ENCODE results near the gene CAMK4. TPM values are rescaled to one million over a fixed set of nuclear protein-coding genes. Genes with fewer than 3 reads are reported as not detected.
A peak's percentile ranks its signal among the peaks of the same experiment; 100 is the strongest.

CAMK4 gene
- 167 TPM for total RNA-seq
- polyA plus RNA-seq, result 100 to 1,000 TPM in 2 of 4 donors, 10 to 100 TPM in 2; 85.3 to 125 (median 96.2) TPM

GRCh38 chr5:111223787-111224560, at the start of gene CAMK4:
TSS of gene CAMK4 (plus strand) at chr5:111224384. CDS start at chr5:111224484, 100 bp downstream.
- H3K4me1 Mint-ChIP-seq, result peaks cover 27 to 34% (median 30%) of the 10 kb centered on the region in 4 donors
- peak within 1 kb of the TSS; percentile 87 for H3K27ac ChIP-seq (ENCODE audit: insufficient read depth, low read length, poor library complexity, severe bottlenecking)
- no peaks in the 10 kb centered on the region for H3K27me3 Mint-ChIP-seq
- peaks cover 5% of the 10 kb centered on the region for H3K36me3 Mint-ChIP-seq
- DNase-seq (peak; percentile 82 to 87 (median 83)), ATAC-seq (ENCODE audit: low read depth in 2 of 2) (peak; percentile 79 to 84)
- H3K36me3 ChIP-seq (ENCODE audit: control insufficient read depth, insufficient read depth, low read length), result no peaks in the 10 kb centered on the region
- H3K4me3 Mint-ChIP-seq, result peak within 1 kb of the TSS; percentile 93 to 100 (median 98)
- no peaks in the 10 kb centered on the region for H3K27me3 ChIP-seq (ENCODE audit: control insufficient read depth, insufficient read depth, low read length)
- peaks cover 0 to 2% (median 0%) of the 10 kb centered on the region in 7 donors for H3K9me3 Mint-ChIP-seq
- H3K9me3 ChIP-seq (ENCODE audit: control insufficient read depth in 2 of 2, low read length in 2 of 2), result no peaks in the 10 kb centered on the region
- peak within 1 kb of the TSS; percentile 91 to 100 (median 96) for H3K27ac Mint-ChIP-seq
- H3K4me3 ChIP-seq (ENCODE audit: low read depth, low read length), result peak within 1 kb of the TSS; percentile 98
- H3K4me1 ChIP-seq (ENCODE audit: control insufficient read depth, insufficient read depth, low read length, poor library complexity, severe bottlenecking), result peaks cover 45% of the 10 kb centered on the region

GRCh38 chr5:111183064-111183463, 41.1 kb upstream of the CAMK4 start:
- H3K27ac ChIP-seq (ENCODE audit: insufficient read depth, low read length, poor library complexity, severe bottlenecking), result no peak overlapping the region
- no peaks in the 10 kb centered on the region for H3K27me3 ChIP-seq (ENCODE audit: control insufficient read depth, insufficient read depth, low read length)
- H3K27ac Mint-ChIP-seq, result peak overlapping the region in 1 of 3 donors; percentile 67
- no peaks in the 10 kb centered on the region for H3K36me3 Mint-ChIP-seq
- no peak overlapping the region for H3K4me3 Mint-ChIP-seq
- no peak overlapping the region for H3K4me3 ChIP-seq (ENCODE audit: low read depth, low read length)
- H3K4me1 ChIP-seq (ENCODE audit: control insufficient read depth, insufficient read depth, low read length, poor library complexity, severe bottlenecking), result no peaks in the 10 kb centered on the region
- peaks cover 33% of the 10 kb centered on the region for H3K27me3 Mint-ChIP-seq
- no peaks in the 10 kb centered on the region for H3K36me3 ChIP-seq (ENCODE audit: control insufficient read depth, insufficient read depth, low read length)
- ATAC-seq (ENCODE audit: low read depth in 2 of 2), result no peak
- no peaks in the 10 kb centered on the region for H3K9me3 ChIP-seq (ENCODE audit: control insufficient read depth in 2 of 2, low read length in 2 of 2)
- peaks cover 0 to 2% (median 0%) of the 10 kb centered on the region in 4 donors for H3K4me1 Mint-ChIP-seq
- DNase-seq, result no peak
- peaks cover 0 to 3% (median 0%) of the 10 kb centered on the region in 7 donors for H3K9me3 Mint-ChIP-seq

GRCh38 chr5:111187079-111187478, 37.1 kb upstream of the CAMK4 start:
- H3K27ac Mint-ChIP-seq, result no peak overlapping the region
- DNase-seq (no peak), ATAC-seq (ENCODE audit: low read depth in 2 of 2) (no peak)
- Histone ChIP-seq H3K4me3 (ENCODE audit: low read depth, low read length) (no peak overlapping the region), H3K36me3 (ENCODE audit: control insufficient read depth, insufficient read depth, low read length) (no peaks in the 10 kb centered on the region), H3K27me3 (ENCODE audit: control insufficient read depth, insufficient read depth, low read length) (no peaks in the 10 kb centered on the region), H3K4me1 (ENCODE audit: control insufficient read depth, insufficient read depth, low read length, poor library complexity, severe bottlenecking) (no peaks in the 10 kb centered on the region), H3K9me3 (ENCODE audit: control insufficient read depth in 2 of 2, low read length in 2 of 2) (no peaks in the 10 kb centered on the region), H3K27ac (ENCODE audit: insufficient read depth, low read length, poor library complexity, severe bottlenecking) (no peak overlapping the region)
- no peaks in the 10 kb centered on the region for H3K36me3 Mint-ChIP-seq
- no peak overlapping the region for H3K4me3 Mint-ChIP-seq
- peaks cover 41% of the 10 kb centered on the region for H3K27me3 Mint-ChIP-seq
- H3K4me1 Mint-ChIP-seq, result peaks cover 0 to 2% (median 0%) of the 10 kb centered on the region in 4 donors
- peaks cover 0 to 2% (median 0%) of the 10 kb centered on the region in 7 donors for H3K9me3 Mint-ChIP-seq

- no peak for DNase-seq
- H3K4me3 ChIP-seq (ENCODE audit: low read depth, low read length), result no peak overlapping the region
These were observed 30.1 kb upstream of the CAMK4 start for GRCh38 chr5:111194053-111194452.

GRCh38 chr5:111194925-111195324, 29.3 kb upstream of the CAMK4 start:
- Histone ChIP-seq H3K27me3 (ENCODE audit: control insufficient read depth, insufficient read depth, low read length) (peaks cover 10% of the 10 kb centered on the region), H3K4me3 (ENCODE audit: low read depth, low read length) (no peak overlapping the region), H3K4me1 (ENCODE audit: control insufficient read depth, insufficient read depth, low read length, poor library complexity, severe bottlenecking) (no peaks in the 10 kb centered on the region), H3K36me3 (ENCODE audit: control insufficient read depth, insufficient read depth, low read length) (no peaks in the 10 kb centered on the region), H3K9me3 (ENCODE audit: control insufficient read depth in 2 of 2, low read length in 2 of 2) (no peaks in the 10 kb centered on the region), H3K27ac (ENCODE audit: insufficient read depth, low read length, poor library complexity, severe bottlenecking) (no peak overlapping the region)
- Mint-ChIP-seq H3K27me3 (peaks cover 48% of the 10 kb centered on the region), H3K4me3 (no peak overlapping the region), H3K27ac (no peak overlapping the region), H3K9me3 (no peaks in the 10 kb centered on the region), H3K4me1 (peaks cover 0 to 5% (median 0%) of the 10 kb centered on the region in 4 donors), H3K36me3 (no peaks in the 10 kb centered on the region)
- DNase-seq, result no peak
- no peak for ATAC-seq (ENCODE audit: low read depth in 2 of 2)

More at GRCh38 chr5:111194053-111194452, 30.1 kb upstream of the CAMK4 start:
- Mint-ChIP-seq H3K27ac (peak overlapping the region in 1 of 3 donors; percentile 19), H3K4me3 (no peak overlapping the region), H3K9me3 (no peaks in the 10 kb centered on the region), H3K27me3 (peaks cover 56% of the 10 kb centered on the region), H3K36me3 (no peaks in the 10 kb centered on the region), H3K4me1 (peaks cover 0 to 5% (median under 1%) of the 10 kb centered on the region in 4 donors)
- Histone ChIP-seq H3K4me1 (ENCODE audit: control insufficient read depth, insufficient read depth, low read length, poor library complexity, severe bottlenecking) (no peaks in the 10 kb centered on the region), H3K27ac (ENCODE audit: insufficient read depth, low read length, poor library complexity, severe bottlenecking) (no peak overlapping the region), H3K27me3 (ENCODE audit: control insufficient read depth, insufficient read depth, low read length) (peaks cover 10% of the 10 kb centered on the region), H3K36me3 (ENCODE audit: control insufficient read depth, insufficient read depth, low read length) (no peaks in the 10 kb centered on the region), H3K9me3 (ENCODE audit: control insufficient read depth in 2 of 2, low read length in 2 of 2) (no peaks in the 10 kb centered on the region)
- ATAC-seq (ENCODE audit: low read depth in 2 of 2), result no peak

GRCh38 chr5:111197523-111197922, 26.7 kb upstream of the CAMK4 start:
- Histone ChIP-seq H3K27ac (ENCODE audit: insufficient read depth, low read length, poor library complexity, severe bottlenecking) (no peak overlapping the region), H3K9me3 (ENCODE audit: control insufficient read depth in 2 of 2, low read length in 2 of 2) (no peaks in the 10 kb centered on the region), H3K4me3 (ENCODE audit: low read depth, low read length) (no peak overlapping the region), H3K27me3 (ENCODE audit: control insufficient read depth, insufficient read depth, low read length) (peaks cover 10% of the 10 kb centered on the region), H3K36me3 (ENCODE audit: control insufficient read depth, insufficient read depth, low read length) (no peaks in the 10 kb centered on the region), H3K4me1 (ENCODE audit: control insufficient read depth, insufficient read depth, low read length, poor library complexity, severe bottlenecking) (no peaks in the 10 kb centered on the region)
- no peak for ATAC-seq (ENCODE audit: low read depth in 2 of 2)
- Mint-ChIP-seq H3K4me3 (no peak overlapping the region), H3K27ac (no peak overlapping the region), H3K36me3 (no peaks in the 10 kb centered on the region), H3K9me3 (no peaks in the 10 kb centered on the region), H3K27me3 (peaks cover 30% of the 10 kb centered on the region), H3K4me1 (peaks cover 0 to 5% (median 3%) of the 10 kb centered on the region in 4 donors)
- no peak for DNase-seq

GRCh38 chr5:111198281-111198966, 25.8 kb upstream of the CAMK4 start:
- Histone ChIP-seq H3K27ac (ENCODE audit: insufficient read depth, low read length, poor library complexity, severe bottlenecking) (no peak overlapping the region), H3K4me1 (ENCODE audit: control insufficient read depth, insufficient read depth, low read length, poor library complexity, severe bottlenecking) (no peaks in the 10 kb centered on the region), H3K36me3 (ENCODE audit: control insufficient read depth, insufficient read depth, low read length) (no peaks in the 10 kb centered on the region), H3K4me3 (ENCODE audit: low read depth, low read length) (no peak overlapping the region), H3K27me3 (ENCODE audit: control insufficient read depth, insufficient read depth, low read length) (peaks cover 10% of the 10 kb centered on the region), H3K9me3 (ENCODE audit: control insufficient read depth in 2 of 2, low read length in 2 of 2) (no peaks in the 10 kb centered on the region)
- no peak overlapping the region for H3K27ac Mint-ChIP-seq
- no peak overlapping the region for H3K4me3 Mint-ChIP-seq
- H3K4me1 Mint-ChIP-seq, result peaks cover 0 to 5% (median 3%) of the 10 kb centered on the region in 4 donors
- H3K27me3 Mint-ChIP-seq, result peaks cover 28% of the 10 kb centered on the region
- no peaks in the 10 kb centered on the region for H3K9me3 Mint-ChIP-seq
- ATAC-seq (ENCODE audit: low read depth in 2 of 2) (no peak), DNase-seq (no peak)
- H3K36me3 Mint-ChIP-seq, result no peaks in the 10 kb centered on the region
